ENCODE results near the gene IL20RB. TPM values are rescaled to one million over a fixed set of nuclear protein-coding genes. Genes with fewer than 3 reads are reported as not detected.

The IL20RB gene
- total and polyA plus RNA-seq, 2 of the 13 experiments (the other 11 are each of a cell fraction or from before 2014, with no cell fraction given) = 0.22 to 0.32 TPM

DNA sequence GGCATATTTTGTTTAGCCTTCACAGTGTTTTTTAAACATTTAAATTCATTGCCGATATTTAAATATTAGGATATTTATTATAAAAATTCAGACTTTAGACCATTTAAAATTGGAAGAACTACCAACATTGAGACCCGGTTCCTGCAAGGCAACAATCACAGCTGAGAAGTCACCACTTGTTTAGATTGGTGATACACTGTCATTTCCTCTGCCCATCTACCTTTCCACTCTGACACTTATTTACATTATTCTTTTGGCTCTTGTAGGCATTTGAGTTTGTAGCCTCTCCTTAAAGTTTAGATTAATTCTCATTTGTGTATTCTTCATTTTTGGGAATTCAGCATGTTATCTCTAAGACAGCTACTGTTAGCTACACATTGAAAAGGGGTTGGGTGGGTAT is 10.3 kb upstream of the IL20RB start:
- CTCF ChIA-PET (ENCODE audit: low intra/inter-chr PET ratio, low total read pairs) = no interaction called here
- TF ChIP-seq PLSCR1 (CRISPR knock-in tag; IDR thresholded peaks at IDR 0.05; ENCODE audit: borderline replicate concordance) (no peak), BCLAF1 (IDR thresholded peaks at IDR 0.05) (no peak), FOSL1 (CRISPR knock-in tag; IDR thresholded peaks at IDR 0.05; ENCODE audit: borderline replicate concordance) (no peak), ZNF44 (CRISPR knock-in tag; IDR thresholded peaks at IDR 0.05) (no peak), ZFP37 (CRISPR knock-in tag; IDR thresholded peaks at IDR 0.05; ENCODE audit: borderline replicate concordance) (no peak), HNRNPH1 (optimal IDR thresholded peaks at IDR 0.05; ENCODE audit: low read depth, low read length) (no peak), ZNF616 (CRISPR knock-in tag; IDR thresholded peaks at IDR 0.05; ENCODE audit: low read depth) (no peak), BHLHE40 (IDR thresholded peaks at IDR 0.05; ENCODE audit: low read length) (no peak), TCF7 (IDR thresholded peaks at IDR 0.05; ENCODE audit: low read depth) (no peak), MYC (CRISPR knock-in tag; IDR thresholded peaks at IDR 0.05; ENCODE audit: borderline replicate concordance) (no peak), TBX3 (IDR thresholded peaks at IDR 0.05; ENCODE audit: borderline replicate concordance) (no peak), ZNF280B (CRISPR knock-in tag; IDR thresholded peaks at IDR 0.05; ENCODE audit: borderline replicate concordance) (no peak), SETDB1 (CRISPR knock-in tag; IDR thresholded peaks at IDR 0.05; ENCODE audit: borderline replicate concordance) (no peak), KDM6A (CRISPR knock-in tag; IDR thresholded peaks at IDR 0.05; ENCODE audit: low read depth) (no peak)
- TF ChIP-seq, protein P1, sequence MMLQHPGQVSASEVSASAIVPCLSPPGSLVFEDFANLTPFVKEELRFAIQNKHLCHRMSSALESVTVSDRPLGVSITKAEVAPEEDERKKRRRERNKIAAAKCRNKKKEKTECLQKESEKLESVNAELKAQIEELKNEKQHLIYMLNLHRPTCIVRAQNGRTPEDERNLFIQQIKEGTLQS (CRISPR knock-in tag; IDR thresholded peaks at IDR 0.05) = no peak
- TF ChIP-seq, protein P2, sequence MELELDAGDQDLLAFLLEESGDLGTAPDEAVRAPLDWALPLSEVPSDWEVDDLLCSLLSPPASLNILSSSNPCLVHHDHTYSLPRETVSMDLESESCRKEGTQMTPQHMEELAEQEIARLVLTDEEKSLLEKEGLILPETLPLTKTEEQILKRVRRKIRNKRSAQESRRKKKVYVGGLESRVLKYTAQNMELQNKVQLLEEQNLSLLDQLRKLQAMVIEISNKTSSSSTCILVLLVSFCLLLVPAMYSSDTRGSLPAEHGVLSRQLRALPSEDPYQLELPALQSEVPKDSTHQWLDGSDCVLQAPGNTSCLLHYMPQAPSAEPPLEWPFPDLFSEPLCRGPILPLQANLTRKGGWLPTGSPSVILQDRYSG (CRISPR knock-in tag; IDR thresholded peaks at IDR 0.05) = no peak
- no peaks in the 10 kb centered on the region; a peak in 1 of 5 replicates for H3K27me3 ChIP-seq (ENCODE audit: control insufficient read depth in 1 of 2, insufficient read depth in 2 of 2, low read length in 2 of 2)
- no peak overlapping the region for H2AFZ ChIP-seq (ENCODE audit: low read length)
- H3K4me2 ChIP-seq (ENCODE audit: low read depth, low read length) = no peak overlapping the region
- no peak overlapping the region for H3K4me3 ChIP-seq (replicated peaks in 1 of 3; ENCODE audit: insufficient read depth in 1 of 3, low read depth in 2 of 3, low read length in 3 of 3)
- peaks cover 16% of the 10 kb centered on the region for H3K4me1 ChIP-seq (ENCODE audit: insufficient read depth, low read length)
- ATAC-seq (no peak), FAIRE-seq (no peak), DNase-seq (ENCODE audit: low spot score) (no peak)
- H3K27ac ChIP-seq (ENCODE audit: extremely low read length, insufficient read depth, low read length) = no peak overlapping the region
- no TSS peak for BruUV-seq (replicated peaks)
- POLR2A ChIA-PET = no interaction called here
- H4K20me1 ChIP-seq (ENCODE audit: insufficient read depth, low read length) = no peaks in the 10 kb centered on the region
- no peaks in the 10 kb centered on the region for H3K9me3 ChIP-seq (ENCODE audit: low read length)
- intact Hi-C loops (cut with micrococcal nuclease; ENCODE audit: unreplicated experiment) (no loop called here), in situ Hi-C loops (cut with HindIII; ENCODE audit: extremely low pct_ligation_motif_present, low pct_unique_long_range_greater_than_20kb) (no loop called here)
- H3K36me3 ChIP-seq (replicated peaks in 1 of 2; ENCODE audit: control insufficient read depth in 1 of 2, insufficient read depth in 2 of 2, low read length in 2 of 2) = peaks cover 4 to 8% of the 10 kb centered on the region in 2 experiments; a peak in 3 of 5 replicates
- no peak overlapping the region for H3K9ac ChIP-seq (ENCODE audit: insufficient read depth, low read depth, low read length)
- peaks cover 4% of the 10 kb centered on the region for H3K79me2 ChIP-seq (ENCODE audit: insufficient read depth, low read length)
- 67% methylated on average over 2 of the region's 2 CpGs for WGBS (ENCODE audit: low lambda C conversion rate)

Data from HepG2 (cell line).